Transverse colon (tissue), 4 donors: Measurements from ENCODE around the gene GSX2. TPM values are rescaled to one million over a fixed set of nuclear protein-coding genes. Genes with fewer than 3 reads are reported as not detected.
"Not testable (repeated sequence)": the region's sequence is repeated elsewhere in the genome, so short reads cannot be mapped to it uniquely, and the experiment has no call there.

ENCODE experiments used
- DNase-seq: peaks from one replicate; pipeline ENCODE4 v3.0.0-alpha.2; 2019
- H3K27ac ChIP-seq, 4 donors: fragments of 200-600 bp; sonication (generic); 2 replicates each; pipeline ENCODE4 v1.5.1; 2016 to 2018; ENCODE audit warnings: inconsistent platforms in 4 of 4
- H3K27me3 ChIP-seq: fragments of 200-600 bp; sonication (generic); 2 replicates; pipeline ENCODE4 v1.5.1; 2017; ENCODE audit warnings: inconsistent platforms
- H3K36me3 ChIP-seq, 4 donors: fragments of 200-600 bp; sonication (generic); 2 replicates each; pipeline ENCODE4 v1.5.1; 2017 to 2019; ENCODE audit warnings: inconsistent platforms in 4 of 4
- H3K4me1 ChIP-seq, 4 donors: fragments of 200-600 bp; sonication (generic); 2 replicates each; pipeline ENCODE4 v1.5.1; 2017 to 2020; ENCODE audit warnings: inconsistent platforms in 4 of 4
- H3K4me3 ChIP-seq, 4 donors: fragments of 200-600 bp; sonication (generic); 1 replicate in 1 of 4; 2 replicates in 3 of 4; pipeline versions ENCODE4 v1.5.1 to v1.6.1; 2017 to 2019; ENCODE audit warnings: inconsistent platforms in 4 of 4
- H3K9me3 ChIP-seq, 2 donors: fragments of 200-600 bp; sonication (generic); 2 replicates each; pipeline ENCODE4 v1.5.1; 2017 to 2019; ENCODE audit warnings: inconsistent platforms in 2 of 2
- EP300 ChIP-seq: sonication (generic); formaldehyde crosslinking; IDR thresholded peaks from one replicate; pipeline ENCODE4 v1.6.1; 2017; ENCODE audit warnings: antibody characterized with exemption, low read depth
- POLR2A ChIP-seq: fragments of 450-650 bp; IDR thresholded peaks from one replicate; pipeline ENCODE4 v1.6.1; 2016; ENCODE audit warnings: antibody characterized with exemption, mild to moderate bottlenecking, moderate library complexity
- POLR2AphosphoS5 ChIP-seq, 3 donors: sonication (generic); formaldehyde crosslinking; IDR thresholded peaks; one replicate each; pipeline ENCODE4 v1.6.1; 2016; ENCODE audit warnings: antibody characterized with exemption in 3 of 3
- WGBS, 2 donors: methylation state at CpG; one replicate each; pipeline ENCODE4 v1.1.5; 2018; ENCODE audit warnings: low coverage in 1 of 2; 5-methylcytosine and 5-hydroxymethylcytosine counted together
- in situ Hi-C, 4 donors: fragments of 200-750 bp; cut with MboI; loops; one replicate each; pipeline versions ENCODE4 v1.15.0 to v1.15.1; 2017; ENCODE audit warnings: low sequenced_read_pairs in 3 of 4, low pct_ligation_motif_present in 1 of 4, low pct_unique_long_range_greater_than_20kb in 1 of 4
- intact Hi-C: fragments of 100-400 bp; cut with DNase I; formaldehyde crosslinking; loops from one replicate; pipeline ENCODE4 v1.15.1; 2023; ENCODE audit warnings: low total_unique reads
- total RNA-seq, 4 donors: library from RNA; depleted of rRNA; stranded (reverse); fragments of >200 nt; gene quantifications; one replicate each; pipeline ENCODE4 v1.1.0, GENCODE V29; 2016
- TF ChIP-seq, protein P1 (sequence below), 5 experiments: fragments of 200-600 bp in 3 of 5; fragments of 450-650 bp in 2 of 5; sonication (generic) in 3 of 5; IDR thresholded peaks; 1 replicate in 2 of 5; 2 replicates in 3 of 5; pipeline ENCODE4 v1.5.1; 2016 to 2017; ENCODE audit warnings: antibody characterized with exemption in 5 of 5, inconsistent platforms in 3 of 5, mild to moderate bottlenecking in 2 of 5, moderate library complexity in 1 of 5

Gene GSX2
- total RNA-seq, 4 donors from 2014 or later = not detected

DNA sequence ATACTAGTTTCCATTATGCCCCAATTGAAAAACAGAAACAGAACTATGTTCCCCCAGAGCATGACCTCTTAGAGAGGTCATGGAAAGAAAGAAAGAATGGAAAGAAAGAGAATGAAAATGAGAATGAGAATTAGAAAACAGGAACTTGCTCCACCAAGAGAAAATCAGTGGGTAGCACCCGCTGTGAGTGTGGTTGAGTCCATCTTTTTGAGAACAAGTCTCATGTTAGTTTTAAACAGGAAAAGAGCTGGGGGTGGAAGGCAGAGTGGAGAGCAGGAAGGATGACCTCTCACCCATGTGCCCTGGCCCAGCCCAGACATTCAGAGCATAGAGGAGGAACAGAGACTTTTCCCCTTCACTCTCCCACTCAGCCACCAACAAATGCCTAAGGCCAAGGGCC, 4.9 kb downstream of the GSX2 start:
- no peak overlapping the region for H3K27ac ChIP-seq
- no peaks in the 10 kb centered on the region for H3K9me3 ChIP-seq
- H3K36me3 ChIP-seq = no peaks in the 10 kb centered on the region
- H3K27me3 ChIP-seq = peaks cover 100% of the 10 kb centered on the region
- intact Hi-C loops (no loop called here), in situ Hi-C loops (no loop called here)
- H3K4me3 ChIP-seq = no peak overlapping the region
- WGBS, 2 donors = 80 to 83% methylated on average over 1 of the region's 1 CpG
- TF ChIP-seq POLR2A = no peak
- TF ChIP-seq, protein P1, sequence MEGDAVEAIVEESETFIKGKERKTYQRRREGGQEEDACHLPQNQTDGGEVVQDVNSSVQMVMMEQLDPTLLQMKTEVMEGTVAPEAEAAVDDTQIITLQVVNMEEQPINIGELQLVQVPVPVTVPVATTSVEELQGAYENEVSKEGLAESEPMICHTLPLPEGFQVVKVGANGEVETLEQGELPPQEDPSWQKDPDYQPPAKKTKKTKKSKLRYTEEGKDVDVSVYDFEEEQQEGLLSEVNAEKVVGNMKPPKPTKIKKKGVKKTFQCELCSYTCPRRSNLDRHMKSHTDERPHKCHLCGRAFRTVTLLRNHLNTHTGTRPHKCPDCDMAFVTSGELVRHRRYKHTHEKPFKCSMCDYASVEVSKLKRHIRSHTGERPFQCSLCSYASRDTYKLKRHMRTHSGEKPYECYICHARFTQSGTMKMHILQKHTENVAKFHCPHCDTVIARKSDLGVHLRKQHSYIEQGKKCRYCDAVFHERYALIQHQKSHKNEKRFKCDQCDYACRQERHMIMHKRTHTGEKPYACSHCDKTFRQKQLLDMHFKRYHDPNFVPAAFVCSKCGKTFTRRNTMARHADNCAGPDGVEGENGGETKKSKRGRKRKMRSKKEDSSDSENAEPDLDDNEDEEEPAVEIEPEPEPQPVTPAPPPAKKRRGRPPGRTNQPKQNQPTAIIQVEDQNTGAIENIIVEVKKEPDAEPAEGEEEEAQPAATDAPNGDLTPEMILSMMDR (IDR thresholded peaks at IDR 0.05) = no peak
- no peak for TF ChIP-seq EP300
- no peak for TF ChIP-seq POLR2AphosphoS5 (IDR thresholded peaks at IDR 0.05)
- H3K4me1 ChIP-seq = peaks cover 0 to 42% (median 23%) of the 10 kb centered on the region in 4 donors
- DNase-seq = no peak

DNA sequence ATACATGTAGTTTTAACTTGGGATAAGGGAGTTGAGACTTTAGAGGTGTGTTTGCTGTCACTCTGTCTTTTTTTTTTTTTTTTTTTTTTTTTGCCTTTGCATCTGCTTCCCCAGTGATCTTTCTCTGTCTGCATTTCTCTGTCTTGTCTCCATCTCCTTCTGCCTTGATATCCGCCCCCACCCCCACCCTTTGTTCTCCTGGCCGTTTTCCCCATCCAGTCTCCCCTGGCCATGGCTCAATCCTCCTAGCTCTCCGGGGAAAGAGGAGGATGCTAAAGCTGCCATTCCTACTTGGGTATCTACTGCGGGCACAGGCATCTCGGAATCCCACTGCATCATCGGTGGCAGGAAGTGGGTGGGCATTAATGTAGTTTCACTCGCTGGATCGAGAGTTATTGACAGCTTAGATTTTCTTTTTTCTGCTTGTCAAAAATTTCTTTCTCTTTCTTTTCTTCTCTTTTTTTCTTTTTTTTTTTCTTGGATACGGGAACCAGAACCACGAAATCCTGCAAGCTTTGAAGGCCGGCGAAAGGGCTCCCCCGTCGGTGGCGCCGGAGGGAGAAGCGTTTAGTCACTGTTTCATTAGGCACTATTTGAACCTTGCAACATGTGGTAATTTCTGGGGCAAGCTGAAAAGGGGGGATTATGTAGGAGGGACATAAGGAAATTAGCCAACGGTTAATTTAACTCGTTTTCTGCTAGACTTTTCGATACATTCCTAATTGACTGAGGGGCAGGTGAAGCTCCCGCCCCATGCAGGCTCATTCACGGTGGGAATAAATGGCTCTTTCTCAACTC, 8.2 kb downstream of the GSX2 start:
- Histone ChIP-seq H3K4me3 (no peak overlapping the region), H3K27ac (no peak overlapping the region), H3K36me3 (no peaks in the 10 kb centered on the region), H3K4me1 (peaks cover 0 to 26% (median 10%) of the 10 kb centered on the region in 4 donors), H3K27me3 (peaks cover 98% of the 10 kb centered on the region), H3K9me3 (no peaks in the 10 kb centered on the region)
- intact Hi-C loops (no loop called here), in situ Hi-C loops (no loop called here)
- TF ChIP-seq POLR2A (no peak), POLR2AphosphoS5 (IDR thresholded peaks at IDR 0.05) (no peak), EP300 (no peak)
- TF ChIP-seq, protein P1 (IDR thresholded peaks at IDR 0.05) = no peak
- WGBS, 2 donors = 10 to 23% methylated on average over 8 to 22 of the region's 22 CpGs
- no peak for DNase-seq

DNA sequence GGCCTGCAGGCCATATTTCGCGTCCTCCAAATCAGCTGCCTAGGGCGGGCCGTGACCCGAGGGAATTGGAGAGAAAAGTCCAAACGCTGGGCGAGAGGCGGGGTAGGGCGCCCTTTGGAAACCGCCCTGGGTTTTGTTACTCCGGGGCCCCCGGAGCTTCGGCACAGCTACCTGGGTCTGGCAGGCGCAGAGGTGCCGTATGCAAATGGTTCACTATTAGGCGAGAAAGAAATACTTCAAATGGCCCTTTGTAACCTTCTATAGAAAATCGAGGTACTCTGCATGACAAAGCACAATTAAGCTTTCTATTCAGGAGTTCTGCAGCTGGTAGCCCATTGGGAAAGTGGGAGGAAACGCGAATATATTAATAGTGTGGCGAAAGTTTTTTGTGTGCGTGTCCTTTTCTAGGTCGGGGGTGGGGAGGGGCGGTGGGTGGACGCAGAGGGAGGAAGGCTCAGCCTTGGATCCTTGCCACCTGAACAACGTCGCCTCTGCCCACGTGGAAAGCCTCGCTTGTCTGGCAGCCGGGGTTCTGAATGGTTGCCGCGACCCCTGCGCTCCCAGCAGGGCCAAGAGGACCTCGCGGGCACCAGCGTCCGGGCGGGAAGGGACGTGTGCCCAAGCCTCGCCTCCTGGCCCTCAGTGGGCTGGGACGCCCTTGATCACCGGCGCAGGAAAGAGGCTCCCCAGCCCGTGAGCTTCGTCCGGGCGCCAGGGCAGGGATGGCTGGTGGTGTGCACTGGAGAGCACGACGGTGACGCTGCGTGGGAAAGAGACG, 9.5 kb downstream of the GSX2 start:
- Histone ChIP-seq H3K27me3 (peaks cover 96% of the 10 kb centered on the region), H3K9me3 (no peaks in the 10 kb centered on the region), H3K4me3 (peak overlapping the region in 1 of 4 donors; percentile 28), H3K4me1 (peaks cover 0 to 16% (median 10%) of the 10 kb centered on the region in 4 donors), H3K27ac (no peak overlapping the region), H3K36me3 (no peaks in the 10 kb centered on the region)
- intact Hi-C loops = no loop called here
- no peak for DNase-seq
- in situ Hi-C loops = no loop called here
- TF ChIP-seq, protein P1 (IDR thresholded peaks at IDR 0.05) = no peak
- no peak for TF ChIP-seq EP300
- TF ChIP-seq POLR2AphosphoS5 (IDR thresholded peaks at IDR 0.05) = no peak
- TF ChIP-seq POLR2A = no peak
- WGBS, 2 donors = 12% methylated on average over 49 of the region's 51 CpGs; no CpG with 5 or more reads in 1 of the 2 donors

DNA sequence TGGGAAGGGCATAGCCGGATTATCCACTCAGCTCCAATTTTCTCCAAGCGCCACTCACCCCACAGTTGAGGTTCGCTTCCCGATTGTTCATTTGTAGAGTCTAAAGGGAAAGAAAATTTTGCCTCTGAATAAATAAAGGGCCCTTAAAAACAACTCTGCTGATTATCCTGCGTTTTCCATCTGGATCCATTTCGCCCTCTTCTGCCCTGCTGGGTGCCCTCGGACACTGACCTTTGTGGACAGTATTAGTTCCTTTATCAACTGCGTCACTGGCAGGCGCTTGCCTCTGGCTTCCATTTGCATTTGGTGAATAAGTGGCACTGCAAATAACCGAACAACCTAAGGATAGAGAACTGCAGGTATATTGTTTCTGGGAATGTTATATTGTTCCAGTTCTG, 10.1 kb downstream of the GSX2 start:
- no peak for TF ChIP-seq POLR2A
- TF ChIP-seq, protein P1 (IDR thresholded peaks at IDR 0.05) = no peak
- no peak for TF ChIP-seq EP300
- no peak for TF ChIP-seq POLR2AphosphoS5 (IDR thresholded peaks at IDR 0.05)
- Histone ChIP-seq H3K9me3 (no peaks in the 10 kb centered on the region), H3K4me1 (peaks cover 0 to 16% (median 10%) of the 10 kb centered on the region in 4 donors), H3K4me3 (no peak overlapping the region), H3K36me3 (no peaks in the 10 kb centered on the region), H3K27ac (no peak overlapping the region), H3K27me3 (peaks cover 91% of the 10 kb centered on the region)
- in situ Hi-C loops = no loop called here
- intact Hi-C loops = no loop called here
- DNase-seq = no peak
- WGBS, 2 donors = 20 to 40% methylated on average over 5 to 10 of the region's 10 CpGs

DNA sequence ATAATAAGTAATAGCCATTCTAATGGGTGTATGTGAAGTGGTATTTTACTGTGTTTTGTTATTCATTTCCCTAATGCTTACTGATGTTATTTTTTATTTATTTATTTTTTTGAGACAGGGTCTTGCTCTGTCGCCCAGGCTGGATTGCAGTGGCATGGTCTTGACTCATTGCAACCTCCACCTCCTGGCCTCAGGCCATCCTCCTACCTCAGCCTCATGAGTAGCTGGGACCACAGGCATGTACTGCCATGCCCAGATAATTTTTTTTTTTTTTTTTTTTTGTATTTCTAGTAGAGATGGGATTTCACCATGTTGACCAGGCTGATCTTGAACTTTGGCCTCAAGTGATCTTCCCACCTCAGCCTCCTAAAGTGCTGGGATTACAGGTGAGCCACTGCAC, 13.2 kb downstream of the GSX2 start:
- intact Hi-C loops, H3K27ac ChIP-seq, H3K9me3 ChIP-seq, H3K36me3 ChIP-seq, in situ Hi-C loops, DNase-seq, H3K4me3 ChIP-seq: not testable (repeated sequence)
- Histone ChIP-seq H3K27me3 (peaks cover 59% of the 10 kb centered on the region), H3K4me1 (peaks cover 0 to 16% (median 10%) of the 10 kb centered on the region in 4 donors)
- 88 to 89% methylated on average over 1 of the region's 1 CpG for WGBS, 2 donors

DNA sequence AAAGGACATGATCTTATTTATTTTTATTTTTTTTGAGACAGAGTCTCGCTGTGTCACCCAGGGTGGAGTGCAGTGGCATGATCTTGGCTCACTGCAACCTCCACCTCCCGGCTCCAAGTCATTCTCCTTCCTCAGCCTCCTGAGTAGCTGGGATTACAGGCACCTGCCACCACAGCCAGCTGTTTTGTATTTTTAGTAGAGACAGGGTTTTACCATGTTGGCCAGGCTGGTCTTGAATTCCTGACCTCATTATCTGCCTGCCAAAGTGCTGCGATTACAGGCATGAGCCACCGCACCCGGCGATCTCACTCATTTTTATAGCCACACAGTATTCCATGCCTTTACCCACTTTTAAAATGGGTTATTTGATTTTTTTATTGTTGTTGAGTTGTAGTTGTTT, 16.3 kb downstream of the GSX2 start:
- Histone ChIP-seq H3K27me3 (peaks cover 28% of the 10 kb centered on the region), H3K4me1 (peaks cover 0 to 14% (median 0%) of the 10 kb centered on the region in 4 donors)
- intact Hi-C loops, H3K27ac ChIP-seq, H3K36me3 ChIP-seq, DNase-seq, in situ Hi-C loops, H3K4me3 ChIP-seq, H3K9me3 ChIP-seq: not testable (repeated sequence)
- WGBS, 2 donors = 52 to 72% methylated on average over 4 to 6 of the region's 6 CpGs
